SK-N-MC (cell line): ENCODE measurements around the gene CAND2.

Experiments
- DNase-seq: peaks from one replicate; pipeline ENCODE4 v3.0.0-alpha.2; 2011; ENCODE audit warnings: low read depth, low spot score
- H3K27ac ChIP-seq: fragments of 200-600 bp; sonication (generic); 2 replicates; pipeline ENCODE4 v1.5.1; 2016; ENCODE audit warnings: mixed run types
- H3K36me3 ChIP-seq: fragments of 200-600 bp; sonication (generic); 2 replicates; pipeline ENCODE4 v1.6.1; 2017; ENCODE audit warnings: antibody characterized with exemption, low read length, mixed read lengths; ENCODE audit not compliant: insufficient read depth
- H3K4me3 ChIP-seq: fragments of 200-600 bp; sonication (generic); 2 replicates; pipeline ENCODE4 v1.5.1; 2016
- H3K9ac ChIP-seq: fragments of 200-600 bp; sonication (generic); 2 replicates; pipeline ENCODE4 v1.8.0; 2017; ENCODE audit warnings: mixed run types, mixed read lengths; ENCODE audit not compliant: insufficient read length
- H3K9me3 ChIP-seq: fragments of 200-600 bp; sonication (generic); 2 replicates; pipeline ENCODE4 v1.6.1; 2017; ENCODE audit warnings: low read depth, mild to moderate bottlenecking, antibody characterized with exemption, low read length, moderate library complexity, mixed read lengths
- EZH2 ChIP-seq: fragments of 200-600 bp; sonication (generic); IDR thresholded peaks from one replicate; pipeline ENCODE4 v1.6.1; 2017; ENCODE audit warnings: antibody characterized with exemption
- FOXP2 ChIP-seq: optimal IDR thresholded peaks from 2 replicates; pipeline ENCODE3; 2011; ENCODE audit warnings: mild to moderate bottlenecking, moderate library complexity; ENCODE audit not compliant: insufficient read depth; ENCODE audit errors: extremely low read length, control extremely low read depth
- POLR2AphosphoS5 ChIP-seq: IDR thresholded peaks from 2 replicates; pipeline ENCODE4 v1.6.1; 2012; ENCODE audit warnings: mild to moderate bottlenecking, low read depth, low read length, borderline replicate concordance

Gene CAND2

GRCh38 chr3:12754313-12754712 is 42.2 kb upstream of the CAND2 start:
- DNase-seq, result no peak
- H3K4me3 ChIP-seq, result no peak overlapping the region
- TF ChIP-seq EZH2 (no peak), FOXP2 (no peak), POLR2AphosphoS5 (no peak)
- no peak overlapping the region for H3K9ac ChIP-seq
- no peaks in the 10 kb centered on the region for H3K9me3 ChIP-seq
- H3K36me3 ChIP-seq, result no peaks in the 10 kb centered on the region
- no peak overlapping the region for H3K27ac ChIP-seq

- TF ChIP-seq EZH2, result no peak
- TF ChIP-seq FOXP2, result no peak
- no peak for TF ChIP-seq POLR2AphosphoS5
- no peak for DNase-seq
- Histone ChIP-seq H3K9me3 (no peaks in the 10 kb centered on the region), H3K9ac (no peak overlapping the region), H3K4me3 (no peak overlapping the region), H3K36me3 (no peaks in the 10 kb centered on the region), H3K27ac (no peak overlapping the region)
Observed at GRCh38 chr3:12755754-12756153, 40.7 kb upstream of the CAND2 start.

DNA sequence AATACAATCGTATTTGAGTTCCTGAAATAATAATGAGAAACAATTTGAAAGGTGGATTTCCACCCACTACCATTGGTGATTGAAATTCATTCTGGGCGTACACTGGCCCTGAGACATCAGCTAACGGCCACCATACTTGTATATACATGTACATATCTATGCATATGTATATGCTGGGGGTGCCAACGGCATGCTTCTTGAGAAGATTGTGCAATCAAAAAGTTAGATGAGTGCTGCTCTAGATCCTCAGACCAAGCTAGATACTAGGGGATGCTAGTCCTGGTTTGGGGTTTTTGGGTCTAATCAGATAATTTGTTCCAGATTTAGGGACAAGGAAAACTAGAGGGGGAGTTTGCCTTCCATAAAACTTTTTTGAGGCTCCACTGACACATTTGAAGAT is 40.3 kb upstream of the CAND2 start:
- TF ChIP-seq POLR2AphosphoS5 (no peak), FOXP2 (no peak), EZH2 (no peak)
- Histone ChIP-seq H3K4me3 (no peak overlapping the region), H3K27ac (no peak overlapping the region), H3K36me3 (no peaks in the 10 kb centered on the region), H3K9me3 (no peaks in the 10 kb centered on the region), H3K9ac (no peak overlapping the region)
- no peak for DNase-seq

DNA sequence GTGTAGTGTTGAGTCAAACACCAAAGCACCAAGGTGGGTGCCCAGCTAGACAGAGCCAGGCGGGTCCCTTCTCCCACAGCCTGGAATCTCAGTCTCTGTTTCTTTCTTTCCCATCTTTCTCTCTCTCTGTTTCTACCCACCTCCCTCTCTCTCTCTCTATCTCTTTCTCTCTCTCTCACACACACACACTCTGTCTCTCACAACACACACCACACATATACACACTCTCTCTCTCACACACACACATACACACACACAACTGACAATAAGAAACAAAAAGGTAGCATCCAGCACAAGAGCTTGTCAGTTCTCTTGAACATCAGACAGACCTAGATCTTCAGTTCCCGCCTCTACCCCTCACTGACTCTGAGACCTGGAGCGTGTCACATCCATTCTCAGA is 39.8 kb upstream of the CAND2 start:
- TF ChIP-seq FOXP2 (no peak), POLR2AphosphoS5 (no peak), EZH2 (no peak)
- no peaks in the 10 kb centered on the region for H3K36me3 ChIP-seq
- no peak for DNase-seq

GRCh38 chr3:12758025-12758781 is 38.3 kb upstream of the CAND2 start:
- H3K9me3 ChIP-seq, result no peaks in the 10 kb centered on the region
- DNase-seq, result no peak
- no peak overlapping the region for H3K4me3 ChIP-seq
- peak overlapping the region; percentile 51 for H3K9ac ChIP-seq
- no peaks in the 10 kb centered on the region for H3K36me3 ChIP-seq
- H3K27ac ChIP-seq, result peak overlapping the region; percentile 79; the same call in 1 of the 2 replicates
- TF ChIP-seq EZH2, result no peak

More for the DNA sequence above, 39.8 kb upstream of the CAND2 start:
- Histone ChIP-seq H3K9ac (no peak overlapping the region), H3K9me3 (no peaks in the 10 kb centered on the region), H3K4me3 (no peak overlapping the region), H3K27ac (no peak overlapping the region)

GRCh38 chr3:12759097-12759679 is 37.3 kb upstream of the CAND2 start, which contains the start of gene TMEM40:
TSS of gene TMEM40 (minus strand) at chr3:12759259. CDS start at chr3:12749832, 9,427 bp downstream.
- no peak for TF ChIP-seq EZH2
- TF ChIP-seq FOXP2, result no peak
- TF ChIP-seq POLR2AphosphoS5, result no peak
- Histone ChIP-seq H3K9me3 (no peaks in the 10 kb centered on the region), H3K36me3 (no peaks in the 10 kb centered on the region), H3K4me3 (no peak within 1 kb of the TSS), H3K9ac (peak within 1 kb of the TSS; percentile 51), H3K27ac (peak within 1 kb of the TSS; percentile 79; the same call in 1 of the 2 replicates)
- no peak for DNase-seq

DNA sequence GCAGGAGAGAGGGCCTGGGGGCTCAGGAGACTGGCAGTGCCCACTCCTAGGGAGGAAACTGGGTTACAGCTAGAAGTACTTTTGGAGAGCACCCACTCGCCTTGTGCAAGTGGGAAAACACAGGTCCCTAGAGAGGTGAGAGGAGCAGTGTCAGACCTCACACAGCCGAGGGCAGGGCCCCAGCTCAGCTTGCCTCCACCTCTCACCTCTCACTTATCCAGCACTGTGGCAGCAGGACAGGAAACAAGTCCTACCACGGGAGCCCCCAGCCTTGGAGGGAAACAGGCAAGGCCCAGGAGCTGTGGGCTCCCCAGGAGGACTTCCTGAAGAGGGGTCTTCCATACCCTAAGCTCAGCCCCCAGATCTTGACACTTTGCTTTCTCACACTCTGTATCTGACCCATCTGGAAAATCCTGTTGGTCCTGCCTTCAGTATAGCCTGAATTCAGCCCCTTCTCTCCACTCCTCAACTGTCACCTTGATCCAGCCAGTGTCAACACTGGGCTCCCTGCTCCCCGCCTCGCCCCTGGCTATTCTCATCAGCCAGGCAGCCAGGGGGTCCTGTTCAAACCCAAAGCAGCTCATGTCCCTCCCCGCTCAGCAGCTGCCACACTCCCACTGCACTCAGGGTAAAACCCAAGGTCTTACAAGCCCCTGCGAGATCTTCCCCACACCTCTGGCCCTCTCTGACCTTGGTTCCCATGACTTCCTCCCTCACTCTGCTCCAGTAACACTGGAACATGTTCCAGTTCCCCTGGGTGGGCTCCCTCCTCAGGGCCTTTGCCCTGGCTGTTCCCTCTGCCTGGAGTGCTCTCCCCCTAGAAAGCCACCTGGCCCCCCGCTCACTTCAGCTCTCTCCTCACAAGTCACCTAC is 36.6 kb upstream of the CAND2 start:
- TF ChIP-seq FOXP2, result no peak
- no peak for TF ChIP-seq EZH2
- H3K4me3 ChIP-seq, result no peak overlapping the region
- H3K9ac ChIP-seq, result no peak overlapping the region
- no peak for DNase-seq
- no peaks in the 10 kb centered on the region for H3K9me3 ChIP-seq
- no peak overlapping the region for H3K27ac ChIP-seq
- H3K36me3 ChIP-seq, result no peaks in the 10 kb centered on the region

DNA sequence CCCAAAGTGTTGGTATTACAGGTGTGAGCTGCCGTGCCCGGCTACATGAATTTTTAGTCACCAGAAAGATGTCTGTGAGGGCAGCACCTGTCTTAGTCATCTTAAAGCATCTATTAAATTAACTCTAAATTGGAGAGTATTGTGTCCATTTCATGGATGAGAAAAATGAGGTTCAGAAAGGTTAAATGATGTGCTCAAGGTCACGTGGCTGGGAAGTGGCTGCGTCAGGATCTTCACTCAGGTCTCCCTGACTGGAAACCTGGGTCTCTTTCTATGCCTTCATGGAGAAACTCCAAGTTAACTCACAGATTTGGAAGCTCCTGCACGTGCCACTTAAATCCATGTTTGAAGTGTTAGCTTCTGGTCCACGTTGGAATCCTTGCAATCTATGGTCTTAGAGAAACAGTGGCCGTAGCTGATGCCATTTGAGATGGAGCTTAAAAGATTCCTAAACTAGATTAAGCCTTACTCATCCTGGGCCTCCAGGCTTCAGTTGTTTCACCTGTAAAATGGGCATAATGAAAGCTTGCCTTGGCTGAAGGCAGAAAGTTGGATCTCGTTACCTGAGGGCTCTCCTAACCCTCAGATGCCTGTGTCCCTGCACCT is 32.2 kb upstream of the CAND2 start:
- no peak for DNase-seq
- no peaks in the 10 kb centered on the region for H3K36me3 ChIP-seq

More for the DNA sequence above, 32.2 kb upstream of the CAND2 start:
- TF ChIP-seq POLR2AphosphoS5 (no peak), EZH2 (no peak), FOXP2 (no peak)
- Histone ChIP-seq H3K9me3 (no peaks in the 10 kb centered on the region), H3K9ac (no peak overlapping the region), H3K27ac (no peak overlapping the region), H3K4me3 (no peak overlapping the region)
